RPMI7951 (cell line): ENCODE data around the gene PARD3B. TPM values are rescaled to one million over a fixed set of nuclear protein-coding genes. Genes with fewer than 3 reads are reported as not detected.

ENCODE experiments used
- DNase-seq: peaks from one replicate; pipeline ENCODE4 v3.0.0-alpha.2; 2012; ENCODE audit warnings: low read depth
- total RNA-seq: library from RNA; depleted of rRNA; stranded (reverse); fragments of >200 nt; shearing (Covaris generic); gene quantifications from 2 replicates; pipeline ENCODE4 v1.2.3, GENCODE V29; 2014

Gene PARD3B
- total RNA-seq, 1 experiment from 2014 or later, result 0.96 TPM

- DNase-seq, result no peak
Observed at GRCh38 chr2:205555566-205556230, 1010.4 kb downstream of the PARD3B start.

- no peak for DNase-seq
Observed at GRCh38 chr2:205556357-205556756, 1011.1 kb downstream of the PARD3B start.

DNA sequence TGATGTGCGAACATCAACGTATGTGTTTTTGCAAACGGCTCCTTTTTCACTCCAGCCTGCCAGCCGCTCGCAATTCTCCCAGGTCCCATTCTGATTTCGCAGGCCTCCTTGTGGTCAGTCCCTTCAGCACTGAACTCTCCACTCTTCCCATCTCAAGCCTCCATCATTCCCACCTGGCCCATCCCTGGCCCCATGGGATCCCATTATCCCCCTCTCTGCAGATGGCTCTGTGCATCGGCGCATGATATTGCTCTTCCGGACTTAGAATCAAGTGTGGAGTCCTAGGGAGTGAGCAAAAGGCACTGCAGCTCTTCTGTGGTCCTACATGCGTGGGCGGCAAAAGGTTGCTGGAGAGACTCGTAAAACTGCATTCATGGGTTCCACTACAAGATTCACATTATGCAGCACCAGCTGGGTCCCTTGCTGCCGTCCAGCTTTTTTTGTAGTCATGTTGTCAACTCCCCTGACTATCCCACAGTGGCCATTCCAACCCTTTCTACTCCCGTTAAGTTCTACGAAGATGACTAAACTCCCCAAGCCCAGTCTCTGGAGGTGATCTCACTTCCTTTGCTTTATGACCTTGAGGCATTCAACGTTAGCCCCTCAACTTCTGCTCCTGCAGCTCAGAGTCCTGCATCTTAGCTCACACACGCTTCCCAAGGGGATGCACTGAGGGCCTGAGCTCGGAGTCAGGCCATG, 1011.7 kb downstream of the PARD3B start:
- no peak for DNase-seq

DNA sequence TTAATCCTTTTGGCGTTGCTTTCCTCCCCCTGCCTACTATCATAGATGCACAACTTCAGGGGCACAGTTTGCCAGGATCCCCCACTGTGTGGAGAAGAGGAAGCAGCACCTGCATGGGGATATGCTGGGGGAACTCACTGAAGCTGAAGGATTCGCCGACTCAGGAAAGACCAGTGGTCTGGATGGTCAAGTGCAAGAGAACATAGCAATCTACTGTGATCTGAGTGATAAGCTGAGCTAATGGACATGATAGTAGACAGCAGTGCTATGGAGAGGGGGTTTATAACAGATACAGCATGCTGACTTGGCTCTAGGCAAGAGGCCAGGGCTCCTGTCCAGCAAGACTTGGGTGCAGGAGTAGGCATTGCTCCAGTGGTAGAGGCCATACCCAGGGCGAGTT, 1012.6 kb downstream of the PARD3B start:
- no peak for DNase-seq

- DNase-seq, result no peak
Observed at GRCh38 chr2:205561441-205561840, 1016.2 kb downstream of the PARD3B start.

DNA sequence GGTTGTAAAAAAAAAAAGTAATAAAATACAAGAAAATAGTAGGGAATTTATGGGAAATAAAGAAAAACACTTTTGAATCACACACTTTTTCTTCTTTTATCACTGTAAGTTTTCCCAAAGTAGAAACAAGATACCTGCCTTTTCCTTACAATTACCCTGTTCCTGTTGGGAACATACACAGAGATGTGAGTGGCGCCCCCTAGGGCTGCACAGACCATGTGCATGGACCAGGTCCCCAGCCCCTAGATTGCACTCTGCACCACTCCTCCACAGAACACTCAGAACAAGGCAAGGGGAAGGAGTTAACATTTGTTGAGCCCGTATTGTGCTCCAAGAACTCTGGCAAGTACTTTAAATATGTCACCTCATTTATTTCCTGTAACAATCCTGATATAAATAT, 1018.4 kb downstream of the PARD3B start:
- DNase-seq, result no peak

DNA sequence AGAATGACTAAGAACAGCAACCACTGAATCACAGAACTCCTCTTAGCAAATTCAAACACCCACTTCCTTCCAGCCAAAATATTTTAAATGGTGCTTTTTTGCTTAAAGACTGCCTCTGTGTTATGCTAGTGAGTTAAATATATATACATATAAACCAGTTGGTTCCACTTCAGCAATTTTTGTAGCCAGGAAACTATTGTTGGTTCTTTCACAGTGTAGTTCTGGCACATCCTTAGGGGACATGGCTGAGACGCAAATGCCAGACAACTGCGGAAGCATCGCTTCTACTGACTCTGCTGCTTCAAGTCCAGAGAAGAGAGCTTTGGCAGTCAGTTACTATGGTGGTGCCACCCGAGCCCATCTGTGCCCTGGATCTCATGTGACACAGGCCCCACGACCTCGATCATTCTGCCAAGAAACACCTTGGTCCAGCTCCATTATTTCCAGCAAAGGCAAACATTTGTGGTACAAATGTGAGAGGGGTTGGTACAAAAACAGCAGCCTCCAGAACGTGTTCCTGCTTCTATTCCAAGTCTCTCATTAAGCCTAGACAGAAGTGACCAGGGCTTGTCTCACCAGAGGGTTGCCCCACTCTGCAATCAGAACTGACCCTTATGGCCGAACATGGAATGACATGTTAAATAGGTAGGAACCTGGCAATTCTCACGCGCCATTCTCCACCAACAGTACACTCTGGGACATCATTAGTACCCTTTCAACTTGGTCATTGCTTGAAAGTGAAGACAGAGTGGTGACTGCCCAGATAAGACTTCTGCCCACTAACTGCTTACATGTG, 1019.3 kb downstream of the PARD3B start:
- DNase-seq, result no peak

DNA sequence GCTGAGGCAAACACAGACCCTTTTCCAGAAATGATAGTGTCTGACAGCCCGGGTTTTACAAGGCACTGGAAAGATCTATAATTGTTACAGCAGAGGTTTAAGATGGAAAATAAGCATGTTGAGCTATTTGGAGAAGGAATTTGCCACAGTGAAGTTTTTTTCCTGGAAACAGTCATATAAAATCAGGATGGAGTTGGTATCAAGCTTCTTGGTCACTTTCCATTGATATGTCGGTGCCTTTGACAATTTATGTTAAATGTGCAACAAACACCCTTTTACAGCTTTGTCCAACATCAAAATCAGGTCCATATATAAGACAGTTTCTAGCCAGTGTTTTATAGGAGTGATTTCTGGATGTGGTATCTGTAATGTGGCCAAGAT, 1019.9 kb downstream of the PARD3B start:
- no peak for DNase-seq

GRCh38 chr2:205566606-205567168, 1021.4 kb downstream of the PARD3B start:
- DNase-seq, result peak; percentile 24

- no peak for DNase-seq
Observed at GRCh38 chr2:205568620-205569019, 1023.3 kb downstream of the PARD3B start.

DNA sequence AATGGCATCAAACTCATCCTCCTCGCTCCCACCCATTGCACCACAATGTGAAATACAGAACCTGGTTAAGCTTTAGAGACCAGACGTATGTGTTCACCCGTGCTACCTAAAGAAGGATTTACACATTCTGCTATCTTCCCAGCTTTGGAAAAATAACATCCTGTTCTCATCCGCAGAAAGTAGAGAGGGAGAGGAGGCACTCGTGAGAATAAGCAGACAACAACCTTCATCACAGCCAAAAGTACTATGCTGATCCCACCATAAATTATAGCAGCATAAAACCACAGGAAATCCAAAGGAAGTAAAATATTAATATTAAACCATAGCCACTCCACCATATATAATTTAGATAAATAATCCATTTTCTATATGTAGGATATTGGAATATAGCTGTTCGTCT, 1025.4 kb downstream of the PARD3B start:
- no peak for DNase-seq

GRCh38 chr2:205571360-205571959, 1026.2 kb downstream of the PARD3B start:
- no peak for DNase-seq

- DNase-seq, result no peak
Observed at GRCh38 chr2:205574001-205574400, 1028.7 kb downstream of the PARD3B start.

- DNase-seq, result no peak
Observed at GRCh38 chr2:205579335-205579734, 1034.1 kb downstream of the PARD3B start.

GRCh38 chr2:205580212-205580987, 1035.1 kb downstream of the PARD3B start:
- peak; percentile 19 for DNase-seq

- DNase-seq, result no peak
Observed at GRCh38 chr2:205582366-205582765, 1037.1 kb downstream of the PARD3B start.

- peak; percentile 25 for DNase-seq
Observed at GRCh38 chr2:205585449-205586383, 1040.4 kb downstream of the PARD3B start.

- no peak for DNase-seq
Observed at GRCh38 chr2:205586626-205587025, 1041.4 kb downstream of the PARD3B start.

- DNase-seq, result no peak
Observed at GRCh38 chr2:205589479-205589878, 1044.2 kb downstream of the PARD3B start.

DNA sequence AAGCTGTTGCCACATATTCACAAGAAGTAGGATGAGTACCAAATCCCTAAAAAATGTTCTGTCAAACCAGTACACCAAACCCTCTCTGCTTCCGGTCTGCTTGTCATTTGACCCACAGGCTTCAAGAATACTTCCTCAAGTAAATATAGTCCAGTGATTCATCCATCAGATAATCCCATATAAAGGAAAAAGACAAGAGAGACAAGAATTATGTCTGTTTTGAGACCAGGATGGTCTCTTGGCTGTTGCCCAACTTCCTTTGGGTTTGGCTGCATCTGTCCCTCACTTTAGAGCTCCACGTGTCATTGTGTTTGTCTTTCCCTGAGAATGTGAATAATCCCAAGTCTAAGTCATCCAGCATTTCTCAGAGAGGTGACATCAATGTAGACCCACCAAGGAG, 1045.5 kb downstream of the PARD3B start:
- peak; percentile 86 for DNase-seq
